ENCODE data around the gene BRICD5. TPM values are rescaled to one million over a fixed set of nuclear protein-coding genes. Genes with fewer than 3 reads are reported as not detected.
A peak's percentile ranks its signal among the peaks of the same experiment; 100 is the strongest.

The BRICD5 gene
- total and polyA plus RNA-seq, 2 of the 4 experiments (the other 2 are of a cell fraction), result 0.18 to 0.94 TPM

- Histone ChIP-seq H2BK120ac (ENCODE audit: low read depth, low read length) (peak within 1 kb of the TSS; percentile 17; the same call in 1 of the 2 replicates), H2AK5ac (ENCODE audit: low read depth, low read length) (peak within 1 kb of the TSS; percentile 65), H3K4me2 (ENCODE audit: low read depth, low read length) (peak within 1 kb of the TSS; percentile 93), H4K8ac (ENCODE audit: low read depth in 2 of 2, low read length in 2 of 2) (peak within 1 kb of the TSS; percentile 72 to 99), H3K4ac (ENCODE audit: low read depth, low read length) (peak within 1 kb of the TSS; percentile 88), H3K9ac (ENCODE audit: low read depth, low read length) (peak within 1 kb of the TSS; percentile 89), H3K27me3 (ENCODE audit: control insufficient read depth, insufficient read depth, low read length) (no peaks in the 10 kb centered on the region), H3K4me1 (ENCODE audit: control insufficient read depth, insufficient read depth, low read length) (peaks cover 7% of the 10 kb centered on the region), H3K56ac (ENCODE audit: extremely low read depth, insufficient read depth, low read length) (peak within 1 kb of the TSS; percentile 79), H2BK15ac (ENCODE audit: low read depth, low read length) (0 out of 3 replicates have a peak within 1 kb of the TSS, but pooled peaks have one; percentile 8), H4K5ac (ENCODE audit: low read depth, low read length) (peak within 1 kb of the TSS; percentile 81), H3K4me3 (ENCODE audit: insufficient read depth, low read depth, low read length) (peak within 1 kb of the TSS; percentile 87), H3K9me1 (ENCODE audit: insufficient read depth, low read length) (no peaks in the 10 kb centered on the region), H3K27ac (ENCODE audit: insufficient read depth, low read length) (peak within 1 kb of the TSS; percentile 86), H2AK9ac (replicated peaks; ENCODE audit: low read depth, low read length, poor library complexity) (peak within 1 kb of the TSS; percentile 93), H2BK5ac (ENCODE audit: low read depth, low read length, poor library complexity, severe bottlenecking) (peak within 1 kb of the TSS; percentile 84), H2AFZ (replicated peaks; ENCODE audit: low read length, poor library complexity) (peak within 1 kb of the TSS; percentile 98), H3K18ac (ENCODE audit: low read depth, low read length) (peak within 1 kb of the TSS; percentile 40; the same call in 1 of the 2 replicates), H3K9me3 (ENCODE audit: control insufficient read depth, insufficient read depth, low read length) (no peaks in the 10 kb centered on the region), H3K79me1 (ENCODE audit: low read depth in 1 of 2, low read length in 2 of 2) (peaks cover 14 to 30% of the 10 kb centered on the region in 2 experiments), H3K23ac (ENCODE audit: low read depth, low read length) (peak within 1 kb of the TSS; percentile 72), H3K14ac (replicated peaks; ENCODE audit: low read depth, low read length) (peak within 1 kb of the TSS; percentile 77), H4K20me1 (ENCODE audit: insufficient read depth, low read length) (peaks cover 12% of the 10 kb centered on the region), H2BK20ac (ENCODE audit: low read depth, low read length) (no peak within 1 kb of the TSS), H3K36me3 (ENCODE audit: control insufficient read depth, insufficient read depth, low read length) (peaks cover 5% of the 10 kb centered on the region), H4K91ac (ENCODE audit: insufficient read depth, low read depth, low read length) (peak within 1 kb of the TSS; percentile 22)
- peak; percentile 94 for ATAC-seq (ENCODE audit: low read depth)
- in situ Hi-C loops (cut with MboI; ENCODE audit: low sequenced_read_pairs), result no loop called here
- TF ChIP-seq FOS (IDR thresholded peaks at IDR 0.05; ENCODE audit: low read depth, low read length) (peak; percentile 97), RFX5 (IDR thresholded peaks at IDR 0.05; ENCODE audit: low read depth, low read length) (no peak), RCOR1 (IDR thresholded peaks at IDR 0.05; ENCODE audit: insufficient replicate concordance, low read length) (no peak), POLR2A (IDR thresholded peaks at IDR 0.05; ENCODE audit: low read depth, low read length) (no peak; the same call in 1 of the 2 replicates), CHD1 (IDR thresholded peaks at IDR 0.05; ENCODE audit: low read depth, low read length) (no peak), BHLHE40 (IDR thresholded peaks at IDR 0.05; ENCODE audit: low read depth, low read length) (no peak)
- TF ChIP-seq, protein P1, sequence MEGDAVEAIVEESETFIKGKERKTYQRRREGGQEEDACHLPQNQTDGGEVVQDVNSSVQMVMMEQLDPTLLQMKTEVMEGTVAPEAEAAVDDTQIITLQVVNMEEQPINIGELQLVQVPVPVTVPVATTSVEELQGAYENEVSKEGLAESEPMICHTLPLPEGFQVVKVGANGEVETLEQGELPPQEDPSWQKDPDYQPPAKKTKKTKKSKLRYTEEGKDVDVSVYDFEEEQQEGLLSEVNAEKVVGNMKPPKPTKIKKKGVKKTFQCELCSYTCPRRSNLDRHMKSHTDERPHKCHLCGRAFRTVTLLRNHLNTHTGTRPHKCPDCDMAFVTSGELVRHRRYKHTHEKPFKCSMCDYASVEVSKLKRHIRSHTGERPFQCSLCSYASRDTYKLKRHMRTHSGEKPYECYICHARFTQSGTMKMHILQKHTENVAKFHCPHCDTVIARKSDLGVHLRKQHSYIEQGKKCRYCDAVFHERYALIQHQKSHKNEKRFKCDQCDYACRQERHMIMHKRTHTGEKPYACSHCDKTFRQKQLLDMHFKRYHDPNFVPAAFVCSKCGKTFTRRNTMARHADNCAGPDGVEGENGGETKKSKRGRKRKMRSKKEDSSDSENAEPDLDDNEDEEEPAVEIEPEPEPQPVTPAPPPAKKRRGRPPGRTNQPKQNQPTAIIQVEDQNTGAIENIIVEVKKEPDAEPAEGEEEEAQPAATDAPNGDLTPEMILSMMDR (conservative IDR thresholded peaks at IDR 0.05; ENCODE audit: low read depth, low read length), result 0 out of 2 replicates have a peak, but pooled peaks have one; percentile 3
- 0% methylated on average over 25 of the region's 48 CpGs; no CpG with 5 or more reads in 1 of the 2 experiments for WGBS, 2 experiments (ENCODE audit: extremely low coverage in 2 of 2, insufficient read length in 1 of 2)
- POLR2A ChIA-PET (ENCODE audit: unreplicated experiment), result no interaction called here
- dilution Hi-C loops (cut with HindIII; ENCODE audit: low sequenced_read_pairs, unreplicated experiment), result no loop called here
- BruUV-seq (replicated peaks), result no TSS peak
- CTCF ChIA-PET, result interaction anchor here (0.8 kb wide), 1 partner anchor 292 kb away, joined by 3 read pairs; no protein-coding TSS in a partner anchor
- DNase-seq, result no peak
- intact Hi-C loops (cut with micrococcal nuclease), result no loop called here
Measured at GRCh38 chr16:2214719-2214968, 4.0 kb upstream of the BRICD5 start, which contains the start of gene PGP. Gene PGP, minus strand, starts transcription at chr16:2214840. Its CDS starts 63 bp downstream, at chr16:2214777.

All from IMR-90 (cell line).